Body of pancreas (tissue), 4 donors: ENCODE measurements around the gene CPLX3. TPM values are rescaled to one million over a fixed set of nuclear protein-coding genes. Genes with fewer than 3 reads are reported as not detected.

Experiments used
- ATAC-seq: fragments of 150-250 bp; one replicate; pipeline ENCODE4 v1.9.1; 2016
- DNase-seq, 4 donors: peaks; one replicate each; pipeline ENCODE4 v3.0.0-alpha.2; 2019
- H3K27ac ChIP-seq, 4 donors: fragments of 200-600 bp; sonication (generic); 1 replicate in 3 of 4; 2 replicates in 1 of 4; pipeline versions ENCODE4 v1.5.1 to v1.6.1; 2016 to 2019; ENCODE audit warnings: mild to moderate bottlenecking in 1 of 4, mixed read lengths in 1 of 4, moderate library complexity in 1 of 4
- H3K27me3 ChIP-seq, 2 donors: fragments of 200-600 bp; sonication (generic); one replicate each; pipeline ENCODE4 v1.6.0; 2016; ENCODE audit warnings: mild to moderate bottlenecking in 1 of 2
- H3K36me3 ChIP-seq, 2 donors: fragments of 200-600 bp; sonication (generic); replicated peaks in 1 of 2; 2 replicates each; pipeline ENCODE4 v1.5.1; 2016; ENCODE audit warnings: low read depth in 2 of 2; ENCODE audit not compliant: insufficient read depth in 1 of 2
- H3K4me1 ChIP-seq: fragments of 200-600 bp; sonication (generic); one replicate; pipeline ENCODE4 v1.6.0; 2016
- H3K4me3 ChIP-seq, 2 donors: fragments of 200-600 bp; sonication (generic); 1 replicate in 1 of 2; 2 replicates in 1 of 2; pipeline ENCODE4 v1.5.1; 2016 to 2019
- H3K9me3 ChIP-seq, 3 donors: fragments of 200-600 bp; sonication (generic); 1 replicate in 2 of 3; 2 replicates in 1 of 3; pipeline ENCODE4 v1.5.1; 2016
- POLR2A ChIP-seq, 3 donors: fragments of 450-650 bp; IDR thresholded peaks; one replicate each; pipeline ENCODE4 v1.6.1; 2016; ENCODE audit warnings: antibody characterized with exemption in 3 of 3, mild to moderate bottlenecking in 2 of 3
- WGBS, 2 donors: methylation state at CpG; one replicate each; pipeline ENCODE4 v1.1.5; 2017; 5-methylcytosine and 5-hydroxymethylcytosine counted together
- intact Hi-C: fragments of 100-400 bp; cut with DNase I; formaldehyde crosslinking; loops from one replicate; pipeline ENCODE4 v1.15.1; 2023
- total RNA-seq, 2 donors: library from RNA; depleted of rRNA; stranded (reverse); fragments of >200 nt; gene quantifications; one replicate each; pipeline ENCODE4 v1.1.0, GENCODE V29; 2016
- TF ChIP-seq, protein P1 (sequence below), 7 experiments: fragments of 450-650 bp in 4 of 7; fragments of 200-600 bp in 3 of 7; sonication (generic) in 3 of 7; IDR thresholded peaks; one replicate each; pipeline ENCODE4 v1.5.1; 2016 to 2019; ENCODE audit warnings: antibody characterized with exemption in 7 of 7

The CPLX3 gene, protein sequence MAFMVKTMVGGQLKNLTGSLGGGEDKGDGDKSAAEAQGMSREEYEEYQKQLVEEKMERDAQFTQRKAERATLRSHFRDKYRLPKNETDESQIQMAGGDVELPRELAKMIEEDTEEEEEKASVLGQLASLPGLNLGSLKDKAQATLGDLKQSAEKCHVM
- total RNA-seq = not detected

DNA sequence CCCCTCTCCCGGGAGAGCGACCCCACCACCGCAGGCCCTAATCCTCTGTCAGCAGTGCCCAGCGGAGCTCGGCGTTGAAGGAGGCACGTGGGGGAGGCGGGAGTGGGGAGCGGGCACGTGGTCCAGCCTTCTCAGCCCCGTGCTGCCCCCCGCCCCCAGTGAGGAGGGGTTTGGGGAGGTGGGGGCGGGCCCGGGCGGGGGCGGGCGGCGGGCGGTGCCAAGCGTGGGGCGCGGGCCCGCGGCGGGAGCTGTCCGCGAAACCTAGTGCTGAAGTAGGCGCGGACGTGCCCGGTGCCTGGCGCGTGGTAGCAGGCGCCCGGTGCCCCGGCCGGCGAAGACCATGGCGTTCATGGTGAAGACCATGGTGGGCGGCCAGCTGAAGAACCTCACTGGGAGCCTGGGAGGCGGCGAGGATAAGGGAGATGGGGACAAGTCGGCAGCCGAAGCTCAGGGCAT is at the start of gene CPLX3:
TSS of gene CPLX3 (plus strand) at position 264 of the 456 bp plus-strand sequence. CDS start at position 341, 77 bp downstream.
- intact Hi-C loops = no loop called here

DNA sequence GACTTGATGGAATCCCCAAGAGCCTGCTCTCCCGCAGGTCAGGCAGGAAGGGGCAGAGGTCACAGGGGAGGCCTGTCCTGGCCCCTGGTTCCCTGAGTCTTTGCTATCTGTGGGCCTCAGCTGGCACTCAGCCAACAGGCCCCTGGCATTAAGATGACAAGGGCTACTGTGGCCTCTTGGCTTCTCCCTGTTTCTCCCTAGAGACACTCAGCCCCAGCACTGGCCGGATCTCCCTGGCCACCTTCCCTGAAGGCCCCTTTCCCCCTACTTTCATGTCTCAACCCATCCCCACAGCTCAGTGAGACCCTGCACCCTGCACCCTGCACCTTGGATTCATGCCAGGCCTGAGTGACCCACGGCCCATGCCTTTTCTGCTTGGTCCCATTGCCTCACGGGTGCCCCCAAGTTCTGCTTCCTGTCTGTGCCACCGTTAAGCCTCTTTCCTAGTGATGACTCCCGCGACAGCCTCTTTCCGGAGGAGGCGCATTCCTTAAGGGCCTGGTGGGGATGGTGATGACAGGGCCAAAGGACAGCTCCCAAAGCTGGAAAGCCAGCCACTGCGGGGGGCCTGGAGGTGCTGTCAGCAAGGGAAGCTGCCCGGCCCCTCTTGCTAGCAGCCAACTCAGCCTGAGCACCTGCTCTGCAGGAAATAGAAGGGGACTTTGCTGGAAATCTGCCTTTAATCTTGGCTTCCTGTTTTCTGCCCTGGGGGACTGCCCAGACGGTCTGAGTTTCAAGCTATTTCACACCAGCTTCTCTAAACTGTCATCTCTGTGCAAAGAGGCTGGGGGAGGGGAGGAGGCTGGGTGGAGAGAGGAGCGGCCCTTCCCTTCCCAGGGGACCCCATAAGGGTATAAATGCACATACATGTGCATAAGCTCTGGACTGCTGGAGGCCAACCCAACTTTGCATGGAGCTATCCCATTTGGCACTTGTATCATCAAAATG is 49.3 kb upstream of the CPLX3 start:
- ATAC-seq (no peak), DNase-seq (peak in 1 of 4 donors; percentile 24)
- Histone ChIP-seq H3K4me1 (peaks cover 21% of the 10 kb centered on the region), H3K27ac (peak overlapping the region in 1 of 4 donors; percentile 57), H3K4me3 (no peak overlapping the region), H3K9me3 (no peaks in the 10 kb centered on the region), H3K36me3 (no peaks in the 10 kb centered on the region), H3K27me3 (no peaks in the 10 kb centered on the region)
- intact Hi-C loops = no loop called here
- TF ChIP-seq, protein P1, sequence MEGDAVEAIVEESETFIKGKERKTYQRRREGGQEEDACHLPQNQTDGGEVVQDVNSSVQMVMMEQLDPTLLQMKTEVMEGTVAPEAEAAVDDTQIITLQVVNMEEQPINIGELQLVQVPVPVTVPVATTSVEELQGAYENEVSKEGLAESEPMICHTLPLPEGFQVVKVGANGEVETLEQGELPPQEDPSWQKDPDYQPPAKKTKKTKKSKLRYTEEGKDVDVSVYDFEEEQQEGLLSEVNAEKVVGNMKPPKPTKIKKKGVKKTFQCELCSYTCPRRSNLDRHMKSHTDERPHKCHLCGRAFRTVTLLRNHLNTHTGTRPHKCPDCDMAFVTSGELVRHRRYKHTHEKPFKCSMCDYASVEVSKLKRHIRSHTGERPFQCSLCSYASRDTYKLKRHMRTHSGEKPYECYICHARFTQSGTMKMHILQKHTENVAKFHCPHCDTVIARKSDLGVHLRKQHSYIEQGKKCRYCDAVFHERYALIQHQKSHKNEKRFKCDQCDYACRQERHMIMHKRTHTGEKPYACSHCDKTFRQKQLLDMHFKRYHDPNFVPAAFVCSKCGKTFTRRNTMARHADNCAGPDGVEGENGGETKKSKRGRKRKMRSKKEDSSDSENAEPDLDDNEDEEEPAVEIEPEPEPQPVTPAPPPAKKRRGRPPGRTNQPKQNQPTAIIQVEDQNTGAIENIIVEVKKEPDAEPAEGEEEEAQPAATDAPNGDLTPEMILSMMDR (IDR thresholded peaks at IDR 0.05) = no peak
- no peak for TF ChIP-seq POLR2A (IDR thresholded peaks at IDR 0.05)
- 56 to 70% methylated on average over 9 to 13 of the region's 13 CpGs for WGBS, 2 donors

More for the DNA sequence above, at the start of gene CPLX3:
- TF ChIP-seq, protein P1 (IDR thresholded peaks at IDR 0.05) = no peak
- TF ChIP-seq POLR2A (IDR thresholded peaks at IDR 0.05) = no peak
- peak; percentile 64 for ATAC-seq
- H3K36me3 ChIP-seq = no peaks in the 10 kb centered on the region
- DNase-seq = peak; percentile 26 to 62 (median 40)
- no peak within 1 kb of the TSS for H3K4me3 ChIP-seq
- H3K4me1 ChIP-seq = peaks cover 6% of the 10 kb centered on the region
- peaks cover 0 to 18% of the 10 kb centered on the region in 2 donors for H3K27me3 ChIP-seq
- no peak within 1 kb of the TSS for H3K27ac ChIP-seq
- 0 to 6% methylated on average over 2 to 43 of the region's 44 CpGs for WGBS, 2 donors
- H3K9me3 ChIP-seq = no peaks in the 10 kb centered on the region

DNA sequence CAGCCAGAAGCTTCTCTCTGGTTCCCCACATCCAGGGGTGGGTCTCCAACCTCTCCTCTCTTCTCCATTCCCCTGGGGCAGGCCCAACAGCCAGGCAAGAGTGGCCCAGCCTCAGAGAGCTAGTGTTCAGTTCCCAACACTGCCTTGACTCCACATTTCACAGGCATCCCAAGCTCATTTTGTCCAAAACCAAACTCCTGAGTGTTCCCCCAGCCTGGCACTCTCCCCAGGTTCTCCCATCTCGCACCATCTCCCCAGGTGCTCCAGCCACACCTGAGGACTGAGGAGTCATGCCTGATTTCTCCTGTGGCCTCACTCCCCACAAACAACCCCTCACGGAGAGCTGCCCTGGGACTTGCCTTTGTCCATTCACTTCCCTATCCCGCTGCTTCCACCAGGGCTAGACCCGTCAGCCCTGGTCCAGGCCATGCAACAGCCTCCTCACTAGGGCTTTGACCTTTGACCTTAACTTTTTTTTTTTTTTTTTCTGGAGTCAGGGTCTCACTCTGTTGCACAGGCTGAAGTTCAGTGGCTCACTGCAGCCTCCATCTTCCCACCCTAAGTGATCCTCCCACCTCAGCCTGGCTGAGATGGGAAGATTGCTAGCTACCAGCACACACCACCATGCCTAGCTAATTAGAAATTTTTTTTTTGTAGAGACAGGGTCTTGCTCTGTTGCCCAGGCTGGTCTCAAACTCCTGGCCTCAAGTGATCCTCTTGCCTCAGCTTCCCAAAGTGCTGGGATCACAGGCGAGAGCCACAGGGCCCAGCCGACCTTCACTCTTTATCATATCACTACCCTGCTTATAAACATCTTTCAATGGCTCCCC is 48.4 kb upstream of the CPLX3 start:
- DNase-seq (no peak), ATAC-seq (no peak)
- Histone ChIP-seq H3K4me1 (peaks cover 24% of the 10 kb centered on the region), H3K36me3 (no peaks in the 10 kb centered on the region), H3K4me3 (no peak overlapping the region), H3K9me3 (no peaks in the 10 kb centered on the region), H3K27me3 (no peaks in the 10 kb centered on the region), H3K27ac (peak overlapping the region in 1 of 4 donors; percentile 57)
- WGBS, 2 donors = 82 to 91% methylated on average over 6 of the region's 6 CpGs
- no peak for TF ChIP-seq POLR2A (IDR thresholded peaks at IDR 0.05)
- TF ChIP-seq, protein P1 (IDR thresholded peaks at IDR 0.05) = no peak
- intact Hi-C loops = no loop called here

DNA sequence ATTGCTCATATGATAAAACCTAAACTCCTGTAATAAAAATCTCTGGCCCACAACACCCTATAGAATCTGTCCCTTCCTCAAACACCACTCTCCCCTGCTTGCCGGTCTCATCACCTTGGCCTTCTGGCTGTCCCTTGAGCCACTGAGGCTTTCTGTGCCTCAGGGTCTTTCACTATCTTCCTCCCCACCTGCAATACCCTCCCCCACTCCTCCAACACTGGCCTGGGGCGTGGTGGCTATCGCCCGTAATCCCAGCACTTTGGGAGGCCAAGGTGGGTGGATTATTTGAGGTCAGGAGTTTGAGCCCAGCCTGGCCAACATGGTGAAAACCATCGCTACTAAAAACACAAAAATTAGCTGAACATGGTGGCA is 47.8 kb upstream of the CPLX3 start:
- intact Hi-C loops = no loop called here
- Histone ChIP-seq H3K27me3 (no peaks in the 10 kb centered on the region), H3K36me3 (no peaks in the 10 kb centered on the region), H3K4me1 (peaks cover 30% of the 10 kb centered on the region), H3K27ac (no peak overlapping the region), H3K9me3 (no peaks in the 10 kb centered on the region), H3K4me3 (no peak overlapping the region)
- ATAC-seq (no peak), DNase-seq (no peak)
- TF ChIP-seq, protein P1 (IDR thresholded peaks at IDR 0.05) = no peak
- no peak for TF ChIP-seq POLR2A (IDR thresholded peaks at IDR 0.05)
- 91 to 93% methylated on average over 5 of the region's 5 CpGs for WGBS, 2 donors
